ENCODE measurements around the gene CD163L1.

- TF ChIP-seq CTCF (IDR thresholded peaks at IDR 0.05) (peak in 1 of 6 experiments; percentile 9), POLR2A (IDR thresholded peaks at IDR 0.05) (no peak)
Measured at GRCh38 chr12:7439579-7440505, 4.1 kb downstream of the CD163L1 start.

All from Peyer's patch (tissue), 4 donors.